ENCODE measurements around the gene SCMH1. TPM values are rescaled to one million over a fixed set of nuclear protein-coding genes. Genes with fewer than 3 reads are reported as not detected.

SCMH1 gene
- total RNA-seq, 6 donors from 2014 or later: 31.4 to 54.5 (median 36.6) TPM

GRCh38 chr1:41033272-41033671 lies 208.8 kb downstream of the SCMH1 start:
- H3K4me1 ChIP-seq: peaks cover 0 to 4% (median 0%) of the 10 kb centered on the region in 4 donors
- TF ChIP-seq EP300 (IDR thresholded peaks at IDR 0.05) (no peak), POLR2A (IDR thresholded peaks at IDR 0.05) (no peak), POLR2AphosphoS5 (IDR thresholded peaks at IDR 0.05) (no peak)
- TF ChIP-seq, protein P1, sequence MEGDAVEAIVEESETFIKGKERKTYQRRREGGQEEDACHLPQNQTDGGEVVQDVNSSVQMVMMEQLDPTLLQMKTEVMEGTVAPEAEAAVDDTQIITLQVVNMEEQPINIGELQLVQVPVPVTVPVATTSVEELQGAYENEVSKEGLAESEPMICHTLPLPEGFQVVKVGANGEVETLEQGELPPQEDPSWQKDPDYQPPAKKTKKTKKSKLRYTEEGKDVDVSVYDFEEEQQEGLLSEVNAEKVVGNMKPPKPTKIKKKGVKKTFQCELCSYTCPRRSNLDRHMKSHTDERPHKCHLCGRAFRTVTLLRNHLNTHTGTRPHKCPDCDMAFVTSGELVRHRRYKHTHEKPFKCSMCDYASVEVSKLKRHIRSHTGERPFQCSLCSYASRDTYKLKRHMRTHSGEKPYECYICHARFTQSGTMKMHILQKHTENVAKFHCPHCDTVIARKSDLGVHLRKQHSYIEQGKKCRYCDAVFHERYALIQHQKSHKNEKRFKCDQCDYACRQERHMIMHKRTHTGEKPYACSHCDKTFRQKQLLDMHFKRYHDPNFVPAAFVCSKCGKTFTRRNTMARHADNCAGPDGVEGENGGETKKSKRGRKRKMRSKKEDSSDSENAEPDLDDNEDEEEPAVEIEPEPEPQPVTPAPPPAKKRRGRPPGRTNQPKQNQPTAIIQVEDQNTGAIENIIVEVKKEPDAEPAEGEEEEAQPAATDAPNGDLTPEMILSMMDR (IDR thresholded peaks at IDR 0.05): no peak
- H3K36me3 ChIP-seq: peaks cover 12 to 83% (median 24%) of the 10 kb centered on the region in 4 donors
- WGBS, 2 donors: 86 to 88% methylated on average over 3 of the region's 3 CpGs
- no peaks in the 10 kb centered on the region for H3K9me3 ChIP-seq
- no peak for ATAC-seq (ENCODE audit: low FRiP score in 2 of 2)
- H3K4me3 ChIP-seq: no peak overlapping the region
- no peak for DNase-seq
- no peak overlapping the region for H3K27ac ChIP-seq
- no peaks in the 10 kb centered on the region for H3K27me3 ChIP-seq

DNA sequence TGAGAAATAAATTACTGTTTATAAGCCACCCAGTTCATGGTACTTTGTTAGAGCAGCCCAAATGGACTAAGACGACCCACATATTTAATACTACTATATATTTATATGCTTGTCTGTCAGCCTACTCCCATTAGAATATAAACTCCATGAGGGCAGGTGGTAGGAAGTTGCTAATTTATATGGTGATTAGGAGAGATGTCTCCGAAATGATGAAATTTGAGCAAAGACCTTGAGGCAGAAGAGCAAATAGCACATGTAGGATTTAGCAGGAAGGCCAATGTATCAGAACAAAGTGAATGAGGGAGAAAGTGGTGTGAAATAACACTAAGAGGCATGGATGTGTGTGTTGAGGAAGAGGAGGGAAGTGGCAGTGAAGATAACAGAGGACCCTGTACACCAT lies 210.0 kb downstream of the SCMH1 start:
- Histone ChIP-seq H3K27ac (no peak overlapping the region), H3K36me3 (peaks cover 18 to 83% (median 29%) of the 10 kb centered on the region in 4 donors), H3K4me1 (peaks cover 0 to 4% (median 0%) of the 10 kb centered on the region in 4 donors), H3K4me3 (no peak overlapping the region), H3K27me3 (no peaks in the 10 kb centered on the region), H3K9me3 (no peaks in the 10 kb centered on the region)
- TF ChIP-seq, protein P1 (IDR thresholded peaks at IDR 0.05): no peak
- TF ChIP-seq POLR2A (IDR thresholded peaks at IDR 0.05) (no peak), EP300 (IDR thresholded peaks at IDR 0.05) (no peak)
- no peak for ATAC-seq (ENCODE audit: low FRiP score in 2 of 2)
- WGBS, 2 donors: 68 to 99% methylated on average over 2 of the region's 2 CpGs
- no peak for DNase-seq

DNA sequence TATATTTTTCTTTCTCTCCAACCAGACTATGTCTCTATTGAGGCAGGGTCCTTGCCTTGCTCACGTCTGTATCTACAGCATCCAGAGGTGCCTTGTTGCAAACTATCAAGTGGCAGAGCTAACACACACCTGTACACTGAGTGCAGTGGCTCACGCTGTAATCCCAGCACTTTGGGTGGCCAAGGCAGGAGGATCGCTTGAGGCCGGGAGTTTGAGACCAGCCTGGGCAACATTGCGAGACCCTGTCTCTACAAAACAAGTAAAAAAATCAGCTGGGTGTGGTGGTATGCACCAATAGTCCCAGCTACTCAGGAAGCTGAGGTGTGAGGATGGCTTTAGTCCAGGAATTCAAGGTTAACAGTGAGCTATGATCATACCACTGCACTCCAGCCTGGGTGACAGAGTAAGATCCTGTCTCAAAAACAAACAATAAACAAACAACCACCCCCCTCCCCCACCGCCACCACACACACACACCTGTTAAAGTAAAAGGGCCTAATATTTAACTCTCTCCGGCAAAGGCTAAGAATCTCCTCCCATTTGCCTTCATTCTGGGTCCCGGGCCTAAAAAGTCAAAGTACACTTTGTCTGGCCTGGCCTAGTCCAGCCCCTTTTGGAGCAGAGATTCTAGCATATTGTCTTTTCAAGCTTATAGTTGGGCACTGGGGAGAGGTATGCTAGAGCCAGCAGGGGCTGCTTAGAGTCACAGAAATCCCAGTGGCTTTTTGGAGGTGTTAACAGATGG lies 211.1 kb downstream of the SCMH1 start:
- no peak overlapping the region for H3K27ac ChIP-seq
- no peak for ATAC-seq (ENCODE audit: low FRiP score in 2 of 2)
- peaks cover 13 to 81% (median 24%) of the 10 kb centered on the region in 4 donors for H3K36me3 ChIP-seq
- no peaks in the 10 kb centered on the region for H3K27me3 ChIP-seq
- H3K4me1 ChIP-seq: peaks cover 0 to 4% (median 0%) of the 10 kb centered on the region in 4 donors
- 97 to 100% methylated on average over 8 of the region's 8 CpGs for WGBS, 2 donors
- no peak for DNase-seq
- no peaks in the 10 kb centered on the region for H3K9me3 ChIP-seq
- no peak for TF ChIP-seq EP300 (IDR thresholded peaks at IDR 0.05)
- no peak for TF ChIP-seq POLR2AphosphoS5 (IDR thresholded peaks at IDR 0.05)
- no peak for TF ChIP-seq POLR2A (IDR thresholded peaks at IDR 0.05)
- TF ChIP-seq, protein P1 (IDR thresholded peaks at IDR 0.05): no peak
- no peak overlapping the region for H3K4me3 ChIP-seq

DNA sequence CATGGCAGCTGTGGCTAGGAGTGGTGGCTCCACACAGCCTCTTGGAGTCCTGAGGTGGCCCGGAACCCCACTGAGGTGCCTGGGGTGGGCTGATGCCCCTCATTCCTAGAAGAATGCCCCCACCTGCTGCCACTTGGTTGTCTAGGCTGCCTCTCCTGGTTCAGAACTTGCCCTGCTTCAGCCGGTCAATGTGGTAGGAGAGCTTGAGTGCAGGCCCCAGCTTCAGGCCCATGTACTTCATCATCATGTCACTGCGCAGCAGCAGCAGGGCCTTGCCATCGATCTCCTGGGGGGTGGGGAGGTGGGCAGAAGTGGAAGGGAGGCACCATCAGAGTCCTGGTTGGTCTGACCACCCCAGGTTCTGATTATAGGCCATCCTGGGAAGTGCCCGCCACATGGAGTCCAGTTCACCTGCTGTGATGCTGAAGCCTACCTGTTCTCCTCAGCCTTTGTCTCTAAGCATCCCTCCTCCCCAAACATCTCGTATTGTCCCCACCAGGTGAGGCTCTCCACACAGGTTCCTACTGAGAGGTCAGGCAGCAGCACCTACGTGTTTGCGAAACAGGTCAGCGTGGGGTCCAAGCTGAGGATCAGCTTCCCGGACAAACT lies 214.0 kb downstream of the SCMH1 start:
- no peaks in the 10 kb centered on the region for H3K27me3 ChIP-seq
- H3K4me1 ChIP-seq: no peaks in the 10 kb centered on the region
- H3K4me3 ChIP-seq: no peak overlapping the region
- H3K36me3 ChIP-seq: peaks cover 10 to 63% (median 24%) of the 10 kb centered on the region in 4 donors
- TF ChIP-seq, protein P1 (IDR thresholded peaks at IDR 0.05): no peak
- no peak for TF ChIP-seq POLR2A (IDR thresholded peaks at IDR 0.05)
- no peak for TF ChIP-seq EP300 (IDR thresholded peaks at IDR 0.05)
- no peak for TF ChIP-seq POLR2AphosphoS5 (IDR thresholded peaks at IDR 0.05)
- H3K27ac ChIP-seq: no peak overlapping the region
- H3K9me3 ChIP-seq: no peaks in the 10 kb centered on the region
- ATAC-seq (ENCODE audit: low FRiP score in 2 of 2): no peak
- no peak for DNase-seq
- 96 to 99% methylated on average over 5 to 9 of the region's 10 CpGs for WGBS, 2 donors

All from upper lobe of left lung (tissue), 6 donors.